ENCODE measurements around the gene HAAO. TPM values are rescaled to one million over a fixed set of nuclear protein-coding genes. Genes with fewer than 3 reads are reported as not detected.

HAAO gene
- total and polyA plus RNA-seq, 2 experiments from 2014 or later, result 2.6 to 3.2 TPM

DNA sequence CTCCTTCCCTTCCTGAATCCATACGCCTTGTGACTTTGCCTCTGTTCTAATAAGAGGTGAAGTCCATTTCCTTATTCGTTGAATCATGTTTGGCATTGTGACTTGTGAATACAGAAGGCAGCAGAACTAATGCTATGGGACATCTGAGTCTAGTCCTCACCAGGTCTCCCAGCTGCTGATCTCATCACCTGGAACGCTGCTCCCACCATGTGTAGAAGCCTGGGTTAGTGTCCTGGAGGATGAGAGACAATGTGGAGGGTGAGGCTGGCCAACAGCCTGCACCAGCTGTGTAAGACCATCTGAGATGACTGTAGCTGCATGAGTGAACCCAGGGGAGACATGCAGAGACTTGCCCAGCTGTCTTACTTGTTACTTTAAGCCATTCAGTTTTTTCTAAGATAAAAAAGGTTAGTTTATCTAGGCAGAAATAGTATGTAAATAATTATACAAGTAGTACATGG is 3.5 kb upstream of the HAAO start:
- Mint-ChIP-seq H3K4me3 (no peak overlapping the region), H3K27ac (no peak overlapping the region; the same call in 1 of the 2 replicates), H3K36me3 (ENCODE audit: low read depth) (no peaks in the 10 kb centered on the region; the same call in 1 of the 3 replicates), H3K4me1 (peaks cover 31% of the 10 kb centered on the region), H3K27me3 (ENCODE audit: insufficient read depth, low read depth, poor library complexity) (peaks cover 21% of the 10 kb centered on the region), H3K9me3 (no peaks in the 10 kb centered on the region)
- no peaks in the 10 kb centered on the region for H3K79me2 ChIP-seq (replicated peaks; ENCODE audit: insufficient read depth)
- H4K20me1 ChIP-seq (replicated peaks; ENCODE audit: insufficient read depth), result no peaks in the 10 kb centered on the region
- no peak overlapping the region for H2AFZ ChIP-seq
- 0 out of 2 replicates have a peak, but pooled peaks cover 3% of the 10 kb centered on the region for H3K9me2 ChIP-seq (ENCODE audit: insufficient read depth)
- DNase-seq (ENCODE audit: low spot score), result no peak
- peaks cover 13% of the 10 kb centered on the region for H3F3A ChIP-seq (replicated peaks; ENCODE audit: low read depth)
- H3K4me3 ChIP-seq, result no peak overlapping the region
- no peak for ATAC-seq
- TF ChIP-seq POLR2AphosphoS5 (IDR thresholded peaks at IDR 0.05; ENCODE audit: low read depth), result no peak
- H3K4me1 ChIP-seq (ENCODE audit: insufficient read depth), result peaks cover 17% of the 10 kb centered on the region
- no peak overlapping the region for H3K27ac ChIP-seq (ENCODE audit: low read depth)
- H3K27me3 ChIP-seq (ENCODE audit: insufficient read depth), result peaks cover 32% of the 10 kb centered on the region
- no peak overlapping the region for H3K4me2 ChIP-seq
- no peaks in the 10 kb centered on the region for H3K36me3 ChIP-seq (ENCODE audit: insufficient read depth)

DNA sequence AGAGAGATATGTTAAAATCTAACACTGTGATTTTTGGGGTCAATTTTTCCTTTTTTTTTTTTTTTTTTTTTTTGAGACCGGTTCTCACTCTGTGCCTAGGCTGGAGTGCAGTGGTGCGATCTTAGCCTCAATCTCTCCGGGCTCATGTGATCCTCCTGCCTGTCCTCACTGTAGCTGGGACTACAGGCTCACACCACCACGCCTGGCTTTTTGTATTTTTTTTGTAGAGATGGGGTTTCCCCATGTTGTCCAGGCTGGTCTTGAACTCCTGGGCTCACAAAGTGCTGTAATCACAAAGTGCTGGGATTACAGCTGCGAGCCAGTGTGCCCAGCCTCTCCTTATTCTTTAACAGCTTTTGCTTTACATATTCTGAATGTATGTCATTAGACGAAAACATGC is 2.9 kb upstream of the HAAO start:
- H3K27me3 ChIP-seq (ENCODE audit: insufficient read depth), result peaks cover 33% of the 10 kb centered on the region
- Mint-ChIP-seq H3K27me3 (ENCODE audit: insufficient read depth, low read depth, poor library complexity) (peaks cover 23% of the 10 kb centered on the region), H3K27ac (no peak overlapping the region), H3K9me3 (no peaks in the 10 kb centered on the region; the same call in 2 of the 3 replicates), H3K36me3 (ENCODE audit: low read depth) (no peaks in the 10 kb centered on the region; the same call in 1 of the 3 replicates), H3K4me1 (peaks cover 32% of the 10 kb centered on the region), H3K4me3 (no peak overlapping the region)
- H3K4me1 ChIP-seq (ENCODE audit: insufficient read depth), result peaks cover 17% of the 10 kb centered on the region
- no peaks in the 10 kb centered on the region for H4K20me1 ChIP-seq (replicated peaks; ENCODE audit: insufficient read depth)
- no peaks in the 10 kb centered on the region for H3K79me2 ChIP-seq (replicated peaks; ENCODE audit: insufficient read depth)
- no peak overlapping the region for H3K4me3 ChIP-seq
- H3K36me3 ChIP-seq (ENCODE audit: insufficient read depth), result no peaks in the 10 kb centered on the region
- no peak overlapping the region for H2AFZ ChIP-seq
- no peak overlapping the region for H3K4me2 ChIP-seq
- 0 out of 2 replicates have a peak, but pooled peaks cover 3% of the 10 kb centered on the region for H3K9me2 ChIP-seq (ENCODE audit: insufficient read depth)
- DNase-seq (ENCODE audit: low spot score) (no peak), ATAC-seq (no peak)
- H3K27ac ChIP-seq (ENCODE audit: low read depth), result no peak overlapping the region
- H3F3A ChIP-seq (replicated peaks; ENCODE audit: low read depth), result peaks cover 13% of the 10 kb centered on the region
- TF ChIP-seq POLR2AphosphoS5 (IDR thresholded peaks at IDR 0.05; ENCODE audit: low read depth) (no peak), ZNF331 (CRISPR knock-in tag; IDR thresholded peaks at IDR 0.05; ENCODE audit: low read depth) (no peak), CREB1 (CRISPR knock-in tag; IDR thresholded peaks at IDR 0.05; ENCODE audit: low read depth) (no peak), JUNB (IDR thresholded peaks at IDR 0.05; ENCODE audit: unreplicated experiment) (no peak), STAT1 (IDR thresholded peaks at IDR 0.05; ENCODE audit: unreplicated experiment) (no peak), ZNF114 (CRISPR knock-in tag; IDR thresholded peaks at IDR 0.05) (no peak), EZH2phosphoT487 (IDR thresholded peaks at IDR 0.05; ENCODE audit: unreplicated experiment) (no peak), NANOG (IDR thresholded peaks at IDR 0.05; ENCODE audit: borderline replicate concordance) (no peak)
- TF ChIP-seq, protein P1, sequence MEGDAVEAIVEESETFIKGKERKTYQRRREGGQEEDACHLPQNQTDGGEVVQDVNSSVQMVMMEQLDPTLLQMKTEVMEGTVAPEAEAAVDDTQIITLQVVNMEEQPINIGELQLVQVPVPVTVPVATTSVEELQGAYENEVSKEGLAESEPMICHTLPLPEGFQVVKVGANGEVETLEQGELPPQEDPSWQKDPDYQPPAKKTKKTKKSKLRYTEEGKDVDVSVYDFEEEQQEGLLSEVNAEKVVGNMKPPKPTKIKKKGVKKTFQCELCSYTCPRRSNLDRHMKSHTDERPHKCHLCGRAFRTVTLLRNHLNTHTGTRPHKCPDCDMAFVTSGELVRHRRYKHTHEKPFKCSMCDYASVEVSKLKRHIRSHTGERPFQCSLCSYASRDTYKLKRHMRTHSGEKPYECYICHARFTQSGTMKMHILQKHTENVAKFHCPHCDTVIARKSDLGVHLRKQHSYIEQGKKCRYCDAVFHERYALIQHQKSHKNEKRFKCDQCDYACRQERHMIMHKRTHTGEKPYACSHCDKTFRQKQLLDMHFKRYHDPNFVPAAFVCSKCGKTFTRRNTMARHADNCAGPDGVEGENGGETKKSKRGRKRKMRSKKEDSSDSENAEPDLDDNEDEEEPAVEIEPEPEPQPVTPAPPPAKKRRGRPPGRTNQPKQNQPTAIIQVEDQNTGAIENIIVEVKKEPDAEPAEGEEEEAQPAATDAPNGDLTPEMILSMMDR (conservative IDR thresholded peaks at IDR 0.05; ENCODE audit: low read depth in 2 of 2), result no peak
- TF ChIP-seq, protein P2, sequence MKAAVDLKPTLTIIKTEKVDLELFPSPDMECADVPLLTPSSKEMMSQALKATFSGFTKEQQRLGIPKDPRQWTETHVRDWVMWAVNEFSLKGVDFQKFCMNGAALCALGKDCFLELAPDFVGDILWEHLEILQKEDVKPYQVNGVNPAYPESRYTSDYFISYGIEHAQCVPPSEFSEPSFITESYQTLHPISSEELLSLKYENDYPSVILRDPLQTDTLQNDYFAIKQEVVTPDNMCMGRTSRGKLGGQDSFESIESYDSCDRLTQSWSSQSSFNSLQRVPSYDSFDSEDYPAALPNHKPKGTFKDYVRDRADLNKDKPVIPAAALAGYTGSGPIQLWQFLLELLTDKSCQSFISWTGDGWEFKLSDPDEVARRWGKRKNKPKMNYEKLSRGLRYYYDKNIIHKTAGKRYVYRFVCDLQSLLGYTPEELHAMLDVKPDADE (IDR thresholded peaks at IDR 0.05), result no peak
- TF ChIP-seq, protein P3, sequence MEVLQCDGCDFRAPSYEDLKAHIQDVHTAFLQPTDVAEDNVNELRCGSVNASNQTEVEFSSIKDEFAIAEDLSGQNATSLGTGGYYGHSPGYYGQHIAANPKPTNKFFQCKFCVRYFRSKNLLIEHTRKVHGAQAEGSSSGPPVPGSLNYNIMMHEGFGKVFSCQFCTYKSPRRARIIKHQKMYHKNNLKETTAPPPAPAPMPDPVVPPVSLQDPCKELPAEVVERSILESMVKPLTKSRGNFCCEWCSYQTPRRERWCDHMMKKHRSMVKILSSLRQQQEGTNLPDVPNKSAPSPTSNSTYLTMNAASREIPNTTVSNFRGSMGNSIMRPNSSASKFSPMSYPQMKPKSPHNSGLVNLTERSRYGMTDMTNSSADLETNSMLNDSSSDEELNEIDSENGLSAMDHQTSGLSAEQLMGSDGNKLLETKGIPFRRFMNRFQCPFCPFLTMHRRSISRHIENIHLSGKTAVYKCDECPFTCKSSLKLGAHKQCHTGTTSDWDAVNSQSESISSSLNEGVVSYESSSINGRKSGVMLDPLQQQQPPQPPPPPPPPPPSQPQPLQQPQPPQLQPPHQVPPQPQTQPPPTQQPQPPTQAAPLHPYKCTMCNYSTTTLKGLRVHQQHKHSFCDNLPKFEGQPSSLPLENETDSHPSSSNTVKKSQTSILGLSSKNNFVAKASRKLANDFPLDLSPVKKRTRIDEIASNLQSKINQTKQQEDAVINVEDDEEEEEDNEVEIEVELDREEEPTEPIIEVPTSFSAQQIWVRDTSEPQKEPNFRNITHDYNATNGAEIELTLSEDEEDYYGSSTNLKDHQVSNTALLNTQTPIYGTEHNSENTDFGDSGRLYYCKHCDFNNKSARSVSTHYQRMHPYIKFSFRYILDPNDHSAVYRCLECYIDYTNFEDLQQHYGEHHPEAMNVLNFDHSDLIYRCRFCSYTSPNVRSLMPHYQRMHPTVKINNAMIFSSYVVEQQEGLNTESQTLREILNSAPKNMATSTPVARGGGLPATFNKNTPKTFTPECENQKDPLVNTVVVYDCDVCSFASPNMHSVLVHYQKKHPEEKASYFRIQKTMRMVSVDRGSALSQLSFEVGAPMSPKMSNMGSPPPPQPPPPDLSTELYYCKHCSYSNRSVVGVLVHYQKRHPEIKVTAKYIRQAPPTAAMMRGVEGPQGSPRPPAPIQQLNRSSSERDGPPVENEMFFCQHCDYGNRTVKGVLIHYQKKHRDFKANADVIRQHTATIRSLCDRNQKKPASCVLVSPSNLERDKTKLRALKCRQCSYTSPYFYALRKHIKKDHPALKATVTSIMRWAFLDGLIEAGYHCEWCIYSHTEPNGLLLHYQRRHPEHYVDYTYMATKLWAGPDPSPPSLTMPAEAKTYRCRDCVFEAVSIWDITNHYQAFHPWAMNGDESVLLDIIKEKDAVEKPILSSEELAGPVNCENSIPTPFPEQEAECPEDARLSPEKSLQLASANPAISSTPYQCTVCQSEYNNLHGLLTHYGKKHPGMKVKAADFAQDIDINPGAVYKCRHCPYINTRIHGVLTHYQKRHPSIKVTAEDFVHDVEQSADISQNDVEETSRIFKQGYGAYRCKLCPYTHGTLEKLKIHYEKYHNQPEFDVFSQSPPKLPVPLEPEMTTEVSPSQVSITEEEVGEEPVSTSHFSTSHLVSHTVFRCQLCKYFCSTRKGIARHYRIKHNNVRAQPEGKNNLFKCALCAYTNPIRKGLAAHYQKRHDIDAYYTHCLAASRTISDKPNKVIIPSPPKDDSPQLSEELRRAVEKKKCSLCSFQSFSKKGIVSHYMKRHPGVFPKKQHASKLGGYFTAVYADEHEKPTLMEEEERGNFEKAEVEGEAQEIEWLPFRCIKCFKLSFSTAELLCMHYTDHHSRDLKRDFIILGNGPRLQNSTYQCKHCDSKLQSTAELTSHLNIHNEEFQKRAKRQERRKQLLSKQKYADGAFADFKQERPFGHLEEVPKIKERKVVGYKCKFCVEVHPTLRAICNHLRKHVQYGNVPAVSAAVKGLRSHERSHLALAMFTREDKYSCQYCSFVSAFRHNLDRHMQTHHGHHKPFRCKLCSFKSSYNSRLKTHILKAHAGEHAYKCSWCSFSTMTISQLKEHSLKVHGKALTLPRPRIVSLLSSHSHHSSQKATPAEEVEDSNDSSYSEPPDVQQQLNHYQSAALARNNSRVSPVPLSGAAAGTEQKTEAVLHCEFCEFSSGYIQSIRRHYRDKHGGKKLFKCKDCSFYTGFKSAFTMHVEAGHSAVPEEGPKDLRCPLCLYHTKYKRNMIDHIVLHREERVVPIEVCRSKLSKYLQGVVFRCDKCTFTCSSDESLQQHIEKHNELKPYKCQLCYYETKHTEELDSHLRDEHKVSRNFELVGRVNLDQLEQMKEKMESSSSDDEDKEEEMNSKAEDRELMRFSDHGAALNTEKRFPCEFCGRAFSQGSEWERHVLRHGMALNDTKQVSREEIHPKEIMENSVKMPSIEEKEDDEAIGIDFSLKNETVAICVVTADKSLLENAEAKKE (CRISPR knock-in tag; IDR thresholded peaks at IDR 0.05), result no peak
